Measurements from ENCODE around the gene LYSMD1. TPM values are rescaled to one million over a fixed set of nuclear protein-coding genes. Genes with fewer than 3 reads are reported as not detected.
A peak's percentile ranks its signal among the peaks of the same experiment; 100 is the strongest.

LYSMD1 gene
- total and polyA plus RNA-seq, 2 of the 8 experiments (the other 6 are each of a cell fraction or from before 2014, with no cell fraction given) = 2.4 to 6.0 TPM

- Histone ChIP-seq H2AFZ (ENCODE audit: low read length) (no peak overlapping the region), H3K27ac (ENCODE audit: low read depth, low read length) (no peak overlapping the region), H3K4me3 (ENCODE audit: extremely low read depth in 1 of 4, insufficient read depth in 2 of 4, low read depth in 3 of 4, low read length in 4 of 4) (no peak overlapping the region), H2BK5ac (ENCODE audit: low read depth, low read length) (no peak overlapping the region; the same call in 1 of the 2 replicates), H3K27me3 (replicated peaks in 1 of 4; ENCODE audit: control insufficient read depth in 3 of 4, extremely low read depth in 1 of 4, insufficient read depth in 3 of 4, low read length in 3 of 4) (no peaks in the 10 kb centered on the region), H3K36me3 (ENCODE audit: control insufficient read depth in 2 of 4, insufficient read depth in 4 of 4, low read length in 3 of 4) (peaks cover 0 to 18% (median 6%) of the 10 kb centered on the region in 4 experiments; a peak in 4 of 8 replicates), H2BK120ac (replicated peaks; ENCODE audit: low read depth, low read length) (no peak overlapping the region), H3K4me1 (replicated peaks in 1 of 4; ENCODE audit: control insufficient read depth in 3 of 4, insufficient read depth in 4 of 4, low read length in 3 of 4) (no peaks in the 10 kb centered on the region), H3K56ac (replicated peaks; ENCODE audit: insufficient read length, low read depth, low read length) (no peak overlapping the region), H2BK20ac (ENCODE audit: low read length) (no peak overlapping the region), H3K23ac (ENCODE audit: insufficient read length) (no peak overlapping the region), H4K5ac (ENCODE audit: insufficient read length, low read depth, low read length) (no peak overlapping the region), H3K79me1 (ENCODE audit: low read depth, low read length) (no peaks in the 10 kb centered on the region), H4K91ac (replicated peaks; ENCODE audit: insufficient read length, low read length) (no peak overlapping the region), H4K20me1 (replicated peaks in 1 of 2; ENCODE audit: control insufficient read depth in 1 of 2, insufficient read depth in 2 of 2, low read length in 2 of 2) (no peaks in the 10 kb centered on the region), H2AK5ac (ENCODE audit: low read depth, low read length) (no peak overlapping the region), H3K9ac (replicated peaks in 1 of 4; ENCODE audit: extremely low read depth in 1 of 4, low read depth in 3 of 4, low read length in 3 of 4) (no peak overlapping the region), H3K18ac (ENCODE audit: extremely low read depth, low read length) (no peak overlapping the region), H3K79me2 (ENCODE audit: control insufficient read depth in 1 of 2, insufficient read depth in 2 of 2, low read length in 2 of 2) (no peaks in the 10 kb centered on the region), H3K9me3 (ENCODE audit: insufficient read depth in 2 of 2, low read depth in 1 of 2, low read length in 1 of 2) (no peaks in the 10 kb centered on the region), H3K4ac (replicated peaks; ENCODE audit: insufficient read length, low read depth, low read length) (no peak overlapping the region), H2BK15ac (ENCODE audit: low read length) (no peak overlapping the region), H3K23me2 (ENCODE audit: low read depth, low read length) (no peaks in the 10 kb centered on the region), H3K4me2 (ENCODE audit: insufficient read depth in 1 of 2, low read depth in 2 of 2, low read length in 2 of 2) (no peak overlapping the region), H4K8ac (ENCODE audit: extremely low read depth, insufficient read depth, low read length) (no peak overlapping the region; the same call in 1 of the 2 replicates), H2BK12ac (ENCODE audit: low read depth, low read length) (no peak overlapping the region), H3K14ac (ENCODE audit: insufficient read length) (no peak overlapping the region)
- POLR2A ChIA-PET (ENCODE audit: partially characterized antibody) = interaction anchor here (0.9 to 1.6 kb wide), 3 partner anchors 9 to 111 kb away, joined by 3 to 5 read pairs (median 4); partner anchors contain the start of gene C1orf56
- FAIRE-seq = no peak
- CTCF ChIA-PET (ENCODE audit: partially characterized antibody) = interaction anchor here (0.5 to 11.8 kb wide), 11 partner anchors 10 to 201 kb away, joined by 3 to 285 read pairs (median 5); partner anchors contain the start of genes C1orf56, GABPB2 and TMOD4
- TF ChIP-seq MAX (IDR thresholded peaks at IDR 0.05) (0 out of 2 replicates have a peak, but pooled peaks have one; percentile 30), GTF2F1 (IDR thresholded peaks at IDR 0.05; ENCODE audit: borderline replicate concordance, low read depth, low read length) (no peak)
- 93% methylated on average over 22 of the region's 22 CpGs; no CpG with 5 or more reads in 1 of the 2 experiments for WGBS, 2 experiments (ENCODE audit: extremely low coverage in 1 of 2, insufficient coverage in 1 of 2, insufficient read length in 1 of 2, insufficient replicate concordance in 2 of 2, low coverage in 1 of 2, low lambda C conversion rate in 2 of 2, missing lambda C conversion rate in 1 of 2)
- DNase-seq (ENCODE audit: low read depth in 1 of 2, low spot score in 2 of 2) = no peak
These were observed 6.9 kb downstream of the LYSMD1 start for GRCh38 chr1:151158751-151159251.
